Hematopoietic multipotent progenitor cell treated with erythropoietin and hydrocortisone succinate and interleukin-3 and kit ligand, for 8 days (in vitro differentiated cells): ENCODE results near the gene ACTL10.
"Not testable (repeated sequence)": the region's sequence is repeated elsewhere in the genome, so short reads cannot be mapped to it uniquely, and the experiment has no call there.

ENCODE experiments used
- DNase-seq: peaks from one replicate; pipeline ENCODE4 v3.0.0-alpha.2; 2015

The ACTL10 gene

GRCh38 chr20:33666293-33667244 lies at the start of gene ACTL10:
Gene ACTL10 (plus strand): TSS chr20:33666943. CDS start chr20:33667498, 555 bp downstream.
- DNase-seq = peak; percentile 98

GRCh38 chr20:33621717-33622400 lies 44.9 kb upstream of the ACTL10 start:
- DNase-seq = no peak

- no peak for DNase-seq
These were observed 43.9 kb upstream of the ACTL10 start for GRCh38 chr20:33622705-33623365.

GRCh38 chr20:33624399-33624798 lies 42.3 kb upstream of the ACTL10 start:
- DNase-seq = no peak

GRCh38 chr20:33626190-33626589 lies 40.6 kb upstream of the ACTL10 start:
- DNase-seq = no peak

- no peak for DNase-seq
These were observed 39.0 kb upstream of the ACTL10 start for GRCh38 chr20:33627577-33628216.

GRCh38 chr20:33629533-33629932 lies 37.2 kb upstream of the ACTL10 start:
- DNase-seq = no peak

- DNase-seq = no peak
These were observed 36.8 kb upstream of the ACTL10 start for GRCh38 chr20:33629979-33630378.

- no peak for DNase-seq
These were observed 36.2 kb upstream of the ACTL10 start for GRCh38 chr20:33630507-33630906.

- not testable (repeated sequence) for DNase-seq
These were observed 34.8 kb upstream of the ACTL10 start for GRCh38 chr20:33631910-33632309.

GRCh38 chr20:33635341-33635740 lies 31.4 kb upstream of the ACTL10 start:
- DNase-seq = no peak

GRCh38 chr20:33636776-33637175 lies 30.0 kb upstream of the ACTL10 start:
- DNase-seq = no peak

GRCh38 chr20:33640287-33640686 lies 26.5 kb upstream of the ACTL10 start:
- DNase-seq = no peak

- no peak for DNase-seq
These were observed 22.3 kb upstream of the ACTL10 start for GRCh38 chr20:33644313-33645071.

- no peak for DNase-seq
These were observed 21.7 kb upstream of the ACTL10 start for GRCh38 chr20:33645072-33645358.

GRCh38 chr20:33645396-33645795 lies 21.3 kb upstream of the ACTL10 start:
- peak; percentile 32 for DNase-seq

GRCh38 chr20:33646191-33646590 lies 20.6 kb upstream of the ACTL10 start:
- DNase-seq = no peak

GRCh38 chr20:33646959-33647602 lies 19.7 kb upstream of the ACTL10 start:
- not testable (repeated sequence) for DNase-seq

- DNase-seq = no peak
These were observed 18.9 kb upstream of the ACTL10 start for GRCh38 chr20:33647603-33648395.

- DNase-seq = no peak
These were observed 18.2 kb upstream of the ACTL10 start for GRCh38 chr20:33648396-33649004.
